ENCODE results near the gene GBP2.

DNA sequence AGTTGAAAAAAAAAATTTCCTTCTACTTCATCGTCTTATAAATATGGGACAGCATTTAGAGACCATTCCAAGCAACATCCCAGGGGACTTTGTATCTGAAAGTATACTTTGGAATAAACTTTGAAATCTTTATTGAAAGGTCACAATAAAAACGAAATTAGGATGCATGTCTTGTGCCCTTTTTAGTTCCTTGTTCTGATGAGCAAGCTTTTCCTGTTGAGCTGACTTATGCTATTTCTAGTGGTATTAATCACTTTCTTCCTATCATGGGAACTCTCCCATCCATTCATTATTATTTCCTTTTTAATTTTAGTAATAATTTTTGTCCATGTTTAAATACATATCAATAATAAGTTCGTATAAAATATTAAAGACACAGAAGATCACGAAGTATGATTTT is 4.0 kb upstream of the GBP2 start:
- TF ChIP-seq, protein P1, sequence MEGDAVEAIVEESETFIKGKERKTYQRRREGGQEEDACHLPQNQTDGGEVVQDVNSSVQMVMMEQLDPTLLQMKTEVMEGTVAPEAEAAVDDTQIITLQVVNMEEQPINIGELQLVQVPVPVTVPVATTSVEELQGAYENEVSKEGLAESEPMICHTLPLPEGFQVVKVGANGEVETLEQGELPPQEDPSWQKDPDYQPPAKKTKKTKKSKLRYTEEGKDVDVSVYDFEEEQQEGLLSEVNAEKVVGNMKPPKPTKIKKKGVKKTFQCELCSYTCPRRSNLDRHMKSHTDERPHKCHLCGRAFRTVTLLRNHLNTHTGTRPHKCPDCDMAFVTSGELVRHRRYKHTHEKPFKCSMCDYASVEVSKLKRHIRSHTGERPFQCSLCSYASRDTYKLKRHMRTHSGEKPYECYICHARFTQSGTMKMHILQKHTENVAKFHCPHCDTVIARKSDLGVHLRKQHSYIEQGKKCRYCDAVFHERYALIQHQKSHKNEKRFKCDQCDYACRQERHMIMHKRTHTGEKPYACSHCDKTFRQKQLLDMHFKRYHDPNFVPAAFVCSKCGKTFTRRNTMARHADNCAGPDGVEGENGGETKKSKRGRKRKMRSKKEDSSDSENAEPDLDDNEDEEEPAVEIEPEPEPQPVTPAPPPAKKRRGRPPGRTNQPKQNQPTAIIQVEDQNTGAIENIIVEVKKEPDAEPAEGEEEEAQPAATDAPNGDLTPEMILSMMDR (IDR thresholded peaks at IDR 0.05), result no peak
- no peak for TF ChIP-seq POLR2A (IDR thresholded peaks at IDR 0.05)

Measured in testis (tissue), 2 donors.